Epithelial cell of esophagus (primary cell): Measurements from ENCODE around the gene SMARCC2.

Experiments used
- DNase-seq: peaks from one replicate; pipeline ENCODE4 v3.0.0; 2010; ENCODE audit warnings: low read depth
- H3K4me3 ChIP-seq: 2 replicates; pipeline ENCODE4 v1.5.1; 2011; ENCODE audit warnings: mild to moderate bottlenecking, low read length, control low read depth
- CTCF ChIP-seq: IDR thresholded peaks from 2 replicates; pipeline ENCODE4 v1.5.1; 2011; ENCODE audit warnings: low read depth, mild to moderate bottlenecking, low read length, control low read depth, inconsistent platforms; ENCODE audit not compliant: insufficient read depth; ENCODE audit errors: missing control alignments

SMARCC2 gene

DNA sequence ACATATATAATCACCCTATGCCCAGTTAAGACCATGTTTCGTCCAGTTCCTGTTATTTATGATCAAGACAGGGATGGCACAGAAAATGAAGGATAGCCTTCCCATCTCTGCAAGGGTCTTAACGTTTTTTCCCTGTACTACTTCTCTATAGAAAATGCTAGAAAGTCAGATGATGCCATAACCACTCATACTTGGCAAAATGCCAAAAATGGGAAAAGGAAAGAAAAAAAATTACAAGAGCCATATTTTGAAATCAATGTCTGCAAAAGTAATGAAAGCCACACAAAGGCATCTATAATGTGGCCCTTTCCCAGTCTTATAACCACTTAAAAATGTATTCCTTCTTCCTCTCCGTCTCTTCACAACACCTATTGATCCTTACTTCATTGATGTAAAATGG is 38.7 kb downstream of the SMARCC2 start:
- no peak for TF ChIP-seq CTCF
- peak; percentile 54 for DNase-seq
- H3K4me3 ChIP-seq, result no peak overlapping the region

DNA sequence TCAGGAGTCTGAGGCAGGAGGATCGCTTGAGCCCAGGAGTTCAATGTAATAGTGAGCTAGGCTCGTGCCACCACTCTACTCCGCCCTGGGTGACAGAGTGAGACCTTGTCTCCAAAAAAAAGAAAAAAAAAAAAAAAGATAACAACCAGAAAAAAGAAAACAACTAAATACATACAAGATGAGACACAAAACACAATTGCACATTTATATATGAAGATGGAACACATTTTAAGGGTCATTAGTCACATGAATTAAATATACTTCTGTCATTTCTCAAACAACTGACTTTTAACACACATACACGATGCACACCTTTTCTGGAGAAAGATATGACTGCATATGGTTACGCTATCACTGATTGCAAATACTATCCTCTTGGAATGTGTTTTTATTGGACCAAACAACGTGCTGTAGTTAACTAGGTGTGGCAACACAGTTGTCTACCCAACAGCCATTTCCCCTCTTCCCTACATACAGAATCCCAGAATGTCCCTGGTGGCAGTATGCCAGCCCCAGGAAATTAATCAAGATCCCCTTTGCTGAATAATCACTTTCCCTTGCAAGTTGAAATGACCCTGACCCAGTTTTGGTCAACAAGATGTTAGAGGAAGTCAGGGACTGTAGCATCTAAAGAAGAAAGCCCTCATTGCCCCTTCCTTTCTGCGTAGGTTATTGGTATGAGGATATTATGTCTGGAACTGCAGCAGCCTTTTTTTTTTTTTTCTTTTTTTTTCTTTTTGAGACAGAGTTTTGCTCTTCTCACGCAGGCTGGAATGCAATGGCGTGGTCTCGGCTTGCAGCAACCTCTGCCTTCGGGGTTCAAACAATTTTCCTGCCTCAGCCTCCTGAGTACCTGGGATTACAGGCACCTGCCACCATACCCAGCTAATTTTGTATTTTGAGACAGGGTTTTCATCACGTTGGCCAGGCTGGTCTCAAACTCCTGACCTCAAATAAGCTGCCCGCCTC is 42.5 kb downstream of the SMARCC2 start:
- no peak overlapping the region for H3K4me3 ChIP-seq
- no peak for DNase-seq
- TF ChIP-seq CTCF, result no peak

DNA sequence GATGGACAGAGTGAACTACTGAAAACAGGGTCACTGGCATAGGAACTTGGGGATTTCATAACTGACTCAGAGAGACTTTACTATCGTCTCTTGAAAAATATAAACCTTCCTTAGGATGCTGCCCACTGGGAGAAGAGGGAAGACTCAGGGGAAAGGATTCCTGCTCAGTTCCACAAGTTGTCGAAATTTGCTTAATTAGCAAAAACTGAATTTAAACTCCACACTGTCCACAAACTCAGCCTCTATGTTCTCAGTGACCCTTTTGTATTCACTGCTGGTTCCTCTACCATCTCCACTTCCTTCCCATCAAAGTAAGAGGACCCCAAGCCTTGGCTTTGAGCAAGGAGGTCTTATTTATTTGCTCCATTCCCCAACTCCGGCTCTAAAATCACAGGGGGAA is 44.1 kb downstream of the SMARCC2 start:
- no peak overlapping the region for H3K4me3 ChIP-seq
- TF ChIP-seq CTCF, result no peak
- no peak for DNase-seq

GRCh38 chr12:56143870-56144269 is 45.4 kb downstream of the SMARCC2 start:
- no peak for TF ChIP-seq CTCF
- DNase-seq, result no peak
- no peak overlapping the region for H3K4me3 ChIP-seq

GRCh38 chr12:56143217-56143616 is 46.1 kb downstream of the SMARCC2 start:
- no peak for TF ChIP-seq CTCF
- DNase-seq, result no peak
- no peak overlapping the region for H3K4me3 ChIP-seq

DNA sequence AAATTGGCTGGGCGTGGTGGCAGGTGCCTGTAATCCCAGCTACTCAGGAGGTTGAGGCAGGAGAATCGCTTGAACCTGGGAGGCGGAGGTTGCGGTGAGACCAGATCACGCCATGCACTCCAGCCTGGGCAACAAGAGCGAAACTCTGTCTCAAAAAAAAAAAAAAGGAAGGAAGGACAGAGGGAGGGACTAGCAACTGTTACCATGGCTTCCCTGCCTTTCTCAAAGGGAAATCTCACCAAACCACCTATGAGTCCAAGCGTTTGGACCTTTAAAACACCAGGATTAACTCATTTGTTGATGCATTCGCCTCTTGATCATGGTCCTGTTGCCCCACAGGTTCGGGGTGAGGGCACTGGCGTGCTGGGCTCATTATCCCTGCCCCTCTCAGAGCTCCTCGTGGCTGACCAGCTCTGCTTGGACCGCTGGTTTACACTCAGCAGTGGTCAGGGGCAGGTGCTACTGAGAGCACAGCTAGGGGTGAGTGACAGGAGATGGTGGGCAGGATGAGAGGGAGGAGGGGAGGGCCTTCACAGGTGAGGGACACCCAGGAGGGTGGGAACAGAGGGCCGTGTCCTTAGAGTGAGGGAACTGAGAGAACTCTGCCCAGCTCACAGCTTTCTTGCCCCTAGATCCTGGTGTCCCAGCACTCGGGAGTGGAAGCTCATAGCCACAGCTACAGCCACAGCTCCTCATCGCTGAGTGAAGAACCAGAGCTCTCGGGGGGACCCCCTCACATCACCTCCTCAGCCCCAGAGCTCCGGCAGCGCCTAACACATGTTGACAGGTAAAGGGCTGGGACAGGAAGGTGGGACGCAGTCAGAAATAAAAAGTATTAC is 47.1 kb downstream of the SMARCC2 start:
- no peak overlapping the region for H3K4me3 ChIP-seq
- no peak for TF ChIP-seq CTCF
- no peak for DNase-seq
